ENCODE results near the gene EXOSC2. TPM values are rescaled to one million over a fixed set of nuclear protein-coding genes. Genes with fewer than 3 reads are reported as not detected.

The EXOSC2 gene
- total and polyA plus RNA-seq, 2 experiments from 2014 or later: 37.6 to 77.7 TPM

DNA sequence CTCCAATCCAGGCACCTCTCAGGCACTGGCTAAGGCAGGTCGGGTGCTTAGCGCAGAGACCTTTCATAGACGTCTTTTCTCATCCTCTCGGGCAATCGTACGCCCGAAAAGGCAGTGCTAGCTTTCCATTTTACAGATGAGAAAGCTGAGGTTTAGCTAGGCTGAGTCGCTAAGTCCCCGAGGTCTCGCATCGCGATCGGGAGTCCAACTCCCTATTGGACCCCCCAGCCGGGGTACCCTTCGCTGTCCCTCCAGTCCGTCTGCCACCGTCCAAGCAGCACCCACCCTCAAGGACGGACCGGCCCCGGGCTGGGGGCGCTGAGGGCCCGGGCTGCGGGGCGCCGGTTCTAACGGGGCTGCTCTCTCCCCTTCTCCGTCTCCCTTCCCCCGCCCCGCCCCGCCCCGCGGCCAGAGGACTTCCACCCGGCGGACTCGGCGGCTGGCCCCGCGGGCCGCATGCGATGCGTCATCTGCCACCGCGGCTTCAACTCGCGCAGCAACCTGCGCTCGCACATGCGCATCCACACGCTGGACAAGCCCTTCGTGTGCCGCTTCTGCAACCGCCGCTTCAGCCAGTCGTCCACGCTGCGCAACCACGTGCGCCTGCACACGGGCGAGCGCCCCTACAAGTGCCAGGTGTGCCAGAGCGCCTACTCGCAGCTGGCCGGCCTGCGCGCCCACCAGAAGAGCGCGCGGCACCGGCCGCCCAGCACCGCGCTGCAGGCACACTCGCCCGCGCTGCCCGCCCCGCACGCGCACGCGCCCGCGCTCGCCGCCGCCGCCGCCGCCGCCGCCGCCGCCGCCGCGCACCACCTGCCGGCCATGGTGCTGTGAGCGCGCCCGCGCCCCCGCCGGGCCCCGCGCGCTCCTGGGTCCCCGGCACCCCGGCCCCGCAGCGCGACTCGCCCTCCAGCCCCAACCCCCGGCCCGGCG lies 12.5 kb upstream of the EXOSC2 start:
- Histone ChIP-seq H3K4me3 (peak overlapping the region; percentile 68), H3K4me2 (peak overlapping the region; percentile 90), H2AFZ (peak overlapping the region; percentile 97), H3K27ac (ENCODE audit: low read depth) (no peak overlapping the region), H3K79me2 (replicated peaks; ENCODE audit: insufficient read depth) (no peaks in the 10 kb centered on the region), H3F3A (replicated peaks; ENCODE audit: low read depth) (no peaks in the 10 kb centered on the region), H3K27me3 (ENCODE audit: insufficient read depth) (peaks cover 50% of the 10 kb centered on the region), H4K20me1 (replicated peaks; ENCODE audit: insufficient read depth) (peaks cover 3% of the 10 kb centered on the region; the same call in 1 of the 2 replicates), H3K4me1 (ENCODE audit: insufficient read depth) (peaks cover 5% of the 10 kb centered on the region; the same call in 1 of the 2 replicates), H3K9me2 (ENCODE audit: insufficient read depth) (no peaks in the 10 kb centered on the region), H3K36me3 (ENCODE audit: insufficient read depth) (no peaks in the 10 kb centered on the region)
- H3K36me3 Mint-ChIP-seq (ENCODE audit: low read depth): no peaks in the 10 kb centered on the region
- peak; percentile 33; the same call in 1 of the 2 replicates for TF ChIP-seq CREB1 (CRISPR knock-in tag; IDR thresholded peaks at IDR 0.05; ENCODE audit: low read depth)
- TF ChIP-seq EZH2 (IDR thresholded peaks at IDR 0.05; ENCODE audit: low read depth, unreplicated experiment): peak; percentile 53
- TF ChIP-seq EZH2phosphoT487 (IDR thresholded peaks at IDR 0.05; ENCODE audit: unreplicated experiment): no peak
- H3K27me3 Mint-ChIP-seq (ENCODE audit: insufficient read depth, low read depth, poor library complexity): peaks cover 43% of the 10 kb centered on the region
- no peaks in the 10 kb centered on the region; the same call in 2 of the 3 replicates for H3K4me1 Mint-ChIP-seq
- ATAC-seq (peak; percentile 55), DNase-seq (ENCODE audit: low spot score) (peak; percentile 78)
- H3K4me3 Mint-ChIP-seq: peak overlapping the region; percentile 59
- H3K9me3 Mint-ChIP-seq: peaks cover 15% of the 10 kb centered on the region; the same call in 2 of the 3 replicates
- no peak overlapping the region for H3K27ac Mint-ChIP-seq

DNA sequence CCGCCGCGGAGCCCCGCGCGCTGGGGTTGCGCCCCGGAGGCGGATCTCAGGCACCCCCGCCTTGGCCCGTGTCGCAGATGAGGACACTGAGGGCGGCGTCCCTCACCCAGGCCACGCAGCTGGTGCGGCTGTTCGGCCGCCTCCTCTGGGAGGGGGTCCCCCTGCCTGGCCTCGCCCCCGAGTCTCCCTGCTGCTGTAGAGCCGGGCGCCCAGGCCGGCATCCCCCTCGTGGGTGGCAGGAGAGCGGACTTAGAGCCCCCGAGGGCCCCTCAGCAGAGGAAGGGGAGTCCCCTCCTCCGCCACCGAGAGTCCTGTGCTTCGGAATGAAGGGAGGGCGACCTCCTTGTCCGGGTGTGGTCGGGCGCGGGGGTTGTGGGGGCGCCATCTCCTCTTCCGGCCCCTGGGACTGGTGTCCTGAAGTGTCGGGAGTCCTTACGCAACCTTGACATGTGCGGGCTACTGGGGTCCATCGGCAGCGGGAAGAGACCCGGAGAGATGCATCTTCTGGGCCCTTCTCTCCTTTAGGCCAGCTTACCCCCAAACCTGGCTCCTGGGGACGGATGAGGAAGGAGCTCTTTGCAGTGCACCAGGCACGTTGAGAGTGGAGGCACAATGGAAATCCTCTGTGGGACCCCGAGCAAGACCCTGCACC lies 11.7 kb upstream of the EXOSC2 start:
- Histone ChIP-seq H3K4me3 (peak overlapping the region; percentile 68), H3K27ac (ENCODE audit: low read depth) (no peak overlapping the region), H4K20me1 (replicated peaks; ENCODE audit: insufficient read depth) (peaks cover 3% of the 10 kb centered on the region; the same call in 1 of the 2 replicates), H3K9me2 (ENCODE audit: insufficient read depth) (no peaks in the 10 kb centered on the region), H3K4me2 (peak overlapping the region; percentile 90), H3K36me3 (ENCODE audit: insufficient read depth) (no peaks in the 10 kb centered on the region), H3K79me2 (replicated peaks; ENCODE audit: insufficient read depth) (no peaks in the 10 kb centered on the region), H3K4me1 (ENCODE audit: insufficient read depth) (peaks cover 5% of the 10 kb centered on the region; the same call in 1 of the 2 replicates), H3K27me3 (ENCODE audit: insufficient read depth) (peaks cover 50% of the 10 kb centered on the region), H3F3A (replicated peaks; ENCODE audit: low read depth) (no peaks in the 10 kb centered on the region), H2AFZ (peak overlapping the region; percentile 98)
- DNase-seq (ENCODE audit: low spot score) (peak; percentile 64), ATAC-seq (peak; percentile 46)
- Mint-ChIP-seq H3K4me3 (peak overlapping the region; percentile 72), H3K36me3 (ENCODE audit: low read depth) (no peaks in the 10 kb centered on the region), H3K4me1 (no peaks in the 10 kb centered on the region; the same call in 2 of the 3 replicates), H3K9me3 (peaks cover 15% of the 10 kb centered on the region; the same call in 2 of the 3 replicates), H3K27ac (no peak overlapping the region), H3K27me3 (ENCODE audit: insufficient read depth, low read depth, poor library complexity) (peaks cover 44% of the 10 kb centered on the region)
- TF ChIP-seq ZNF331 (CRISPR knock-in tag; IDR thresholded peaks at IDR 0.05; ENCODE audit: low read depth) (no peak), EZH2 (IDR thresholded peaks at IDR 0.05; ENCODE audit: low read depth, unreplicated experiment) (peak; percentile 65)
- TF ChIP-seq, protein P1, sequence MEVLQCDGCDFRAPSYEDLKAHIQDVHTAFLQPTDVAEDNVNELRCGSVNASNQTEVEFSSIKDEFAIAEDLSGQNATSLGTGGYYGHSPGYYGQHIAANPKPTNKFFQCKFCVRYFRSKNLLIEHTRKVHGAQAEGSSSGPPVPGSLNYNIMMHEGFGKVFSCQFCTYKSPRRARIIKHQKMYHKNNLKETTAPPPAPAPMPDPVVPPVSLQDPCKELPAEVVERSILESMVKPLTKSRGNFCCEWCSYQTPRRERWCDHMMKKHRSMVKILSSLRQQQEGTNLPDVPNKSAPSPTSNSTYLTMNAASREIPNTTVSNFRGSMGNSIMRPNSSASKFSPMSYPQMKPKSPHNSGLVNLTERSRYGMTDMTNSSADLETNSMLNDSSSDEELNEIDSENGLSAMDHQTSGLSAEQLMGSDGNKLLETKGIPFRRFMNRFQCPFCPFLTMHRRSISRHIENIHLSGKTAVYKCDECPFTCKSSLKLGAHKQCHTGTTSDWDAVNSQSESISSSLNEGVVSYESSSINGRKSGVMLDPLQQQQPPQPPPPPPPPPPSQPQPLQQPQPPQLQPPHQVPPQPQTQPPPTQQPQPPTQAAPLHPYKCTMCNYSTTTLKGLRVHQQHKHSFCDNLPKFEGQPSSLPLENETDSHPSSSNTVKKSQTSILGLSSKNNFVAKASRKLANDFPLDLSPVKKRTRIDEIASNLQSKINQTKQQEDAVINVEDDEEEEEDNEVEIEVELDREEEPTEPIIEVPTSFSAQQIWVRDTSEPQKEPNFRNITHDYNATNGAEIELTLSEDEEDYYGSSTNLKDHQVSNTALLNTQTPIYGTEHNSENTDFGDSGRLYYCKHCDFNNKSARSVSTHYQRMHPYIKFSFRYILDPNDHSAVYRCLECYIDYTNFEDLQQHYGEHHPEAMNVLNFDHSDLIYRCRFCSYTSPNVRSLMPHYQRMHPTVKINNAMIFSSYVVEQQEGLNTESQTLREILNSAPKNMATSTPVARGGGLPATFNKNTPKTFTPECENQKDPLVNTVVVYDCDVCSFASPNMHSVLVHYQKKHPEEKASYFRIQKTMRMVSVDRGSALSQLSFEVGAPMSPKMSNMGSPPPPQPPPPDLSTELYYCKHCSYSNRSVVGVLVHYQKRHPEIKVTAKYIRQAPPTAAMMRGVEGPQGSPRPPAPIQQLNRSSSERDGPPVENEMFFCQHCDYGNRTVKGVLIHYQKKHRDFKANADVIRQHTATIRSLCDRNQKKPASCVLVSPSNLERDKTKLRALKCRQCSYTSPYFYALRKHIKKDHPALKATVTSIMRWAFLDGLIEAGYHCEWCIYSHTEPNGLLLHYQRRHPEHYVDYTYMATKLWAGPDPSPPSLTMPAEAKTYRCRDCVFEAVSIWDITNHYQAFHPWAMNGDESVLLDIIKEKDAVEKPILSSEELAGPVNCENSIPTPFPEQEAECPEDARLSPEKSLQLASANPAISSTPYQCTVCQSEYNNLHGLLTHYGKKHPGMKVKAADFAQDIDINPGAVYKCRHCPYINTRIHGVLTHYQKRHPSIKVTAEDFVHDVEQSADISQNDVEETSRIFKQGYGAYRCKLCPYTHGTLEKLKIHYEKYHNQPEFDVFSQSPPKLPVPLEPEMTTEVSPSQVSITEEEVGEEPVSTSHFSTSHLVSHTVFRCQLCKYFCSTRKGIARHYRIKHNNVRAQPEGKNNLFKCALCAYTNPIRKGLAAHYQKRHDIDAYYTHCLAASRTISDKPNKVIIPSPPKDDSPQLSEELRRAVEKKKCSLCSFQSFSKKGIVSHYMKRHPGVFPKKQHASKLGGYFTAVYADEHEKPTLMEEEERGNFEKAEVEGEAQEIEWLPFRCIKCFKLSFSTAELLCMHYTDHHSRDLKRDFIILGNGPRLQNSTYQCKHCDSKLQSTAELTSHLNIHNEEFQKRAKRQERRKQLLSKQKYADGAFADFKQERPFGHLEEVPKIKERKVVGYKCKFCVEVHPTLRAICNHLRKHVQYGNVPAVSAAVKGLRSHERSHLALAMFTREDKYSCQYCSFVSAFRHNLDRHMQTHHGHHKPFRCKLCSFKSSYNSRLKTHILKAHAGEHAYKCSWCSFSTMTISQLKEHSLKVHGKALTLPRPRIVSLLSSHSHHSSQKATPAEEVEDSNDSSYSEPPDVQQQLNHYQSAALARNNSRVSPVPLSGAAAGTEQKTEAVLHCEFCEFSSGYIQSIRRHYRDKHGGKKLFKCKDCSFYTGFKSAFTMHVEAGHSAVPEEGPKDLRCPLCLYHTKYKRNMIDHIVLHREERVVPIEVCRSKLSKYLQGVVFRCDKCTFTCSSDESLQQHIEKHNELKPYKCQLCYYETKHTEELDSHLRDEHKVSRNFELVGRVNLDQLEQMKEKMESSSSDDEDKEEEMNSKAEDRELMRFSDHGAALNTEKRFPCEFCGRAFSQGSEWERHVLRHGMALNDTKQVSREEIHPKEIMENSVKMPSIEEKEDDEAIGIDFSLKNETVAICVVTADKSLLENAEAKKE (CRISPR knock-in tag; IDR thresholded peaks at IDR 0.05): no peak

Data from GM23338 (cell line).